Measurements from ENCODE around the gene NEK7. TPM values are rescaled to one million over a fixed set of nuclear protein-coding genes. Genes with fewer than 3 reads are reported as not detected.

NEK7 gene
- total and polyA plus RNA-seq, 2 of the 8 experiments (the other 6 are each of a cell fraction or from before 2014, with no cell fraction given): 5.1 to 10.0 TPM

DNA sequence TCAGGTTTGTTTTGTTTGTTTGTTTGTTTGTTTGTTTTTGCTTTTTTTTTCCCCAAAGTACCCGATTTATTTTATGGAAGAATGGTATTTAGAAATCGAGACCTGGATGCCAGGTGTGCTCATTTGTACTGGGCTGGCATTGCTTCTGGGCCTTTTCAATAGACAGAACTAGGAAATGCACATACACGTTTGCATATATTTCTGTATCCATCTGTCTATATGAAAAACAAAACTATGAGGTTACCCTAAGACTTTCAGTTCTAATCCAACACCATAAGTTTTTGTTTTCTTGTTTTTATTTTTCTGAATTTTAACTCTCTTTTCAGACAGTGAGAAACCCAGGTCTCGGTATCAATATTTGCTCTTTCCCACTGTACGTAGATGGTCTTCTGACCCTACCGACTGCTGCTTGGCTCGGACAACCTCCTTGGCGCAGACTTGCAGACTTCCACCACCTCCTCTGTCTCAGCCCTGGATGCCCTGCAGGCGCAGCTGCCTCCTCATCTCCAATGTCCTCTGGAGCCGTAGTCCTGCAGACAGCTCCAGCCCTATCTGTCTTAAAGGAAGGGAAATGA, 171.7 kb downstream of the NEK7 start:
- Histone ChIP-seq H4K8ac (ENCODE audit: extremely low read depth, insufficient read depth, low read length) (no peak overlapping the region), H3K79me1 (ENCODE audit: low read depth, low read length) (no peaks in the 10 kb centered on the region), H3K4me1 (replicated peaks in 1 of 4; ENCODE audit: control insufficient read depth in 3 of 4, insufficient read depth in 4 of 4, low read length in 3 of 4) (no peaks in the 10 kb centered on the region), H3K56ac (replicated peaks; ENCODE audit: insufficient read length, low read depth, low read length) (no peak overlapping the region), H2BK120ac (replicated peaks; ENCODE audit: low read depth, low read length) (no peak overlapping the region), H2BK15ac (ENCODE audit: low read length) (no peak overlapping the region), H3K23ac (ENCODE audit: insufficient read length) (no peak overlapping the region), H2AK5ac (ENCODE audit: low read depth, low read length) (no peak overlapping the region), H3K23me2 (ENCODE audit: low read depth, low read length) (no peaks in the 10 kb centered on the region), H3K14ac (ENCODE audit: insufficient read length) (no peak overlapping the region), H2BK20ac (ENCODE audit: low read length) (no peak overlapping the region), H3K4ac (replicated peaks; ENCODE audit: insufficient read length, low read depth, low read length) (no peak overlapping the region), H3K27me3 (replicated peaks in 1 of 4; ENCODE audit: control insufficient read depth in 3 of 4, extremely low read depth in 1 of 4, insufficient read depth in 3 of 4, low read length in 3 of 4) (no peaks in the 10 kb centered on the region), H3K36me3 (ENCODE audit: control insufficient read depth in 2 of 4, insufficient read depth in 4 of 4, low read length in 3 of 4) (no peaks in the 10 kb centered on the region), H3K18ac (ENCODE audit: extremely low read depth, low read length) (no peak overlapping the region), H4K20me1 (replicated peaks in 1 of 2; ENCODE audit: control insufficient read depth in 1 of 2, insufficient read depth in 2 of 2, low read length in 2 of 2) (no peaks in the 10 kb centered on the region), H2AFZ (ENCODE audit: low read length) (no peak overlapping the region), H4K5ac (ENCODE audit: insufficient read length, low read depth, low read length) (no peak overlapping the region), H3K4me3 (ENCODE audit: extremely low read depth in 1 of 4, insufficient read depth in 2 of 4, low read depth in 3 of 4, low read length in 4 of 4) (no peak overlapping the region), H3K27ac (ENCODE audit: low read depth, low read length) (no peak overlapping the region), H2BK12ac (ENCODE audit: low read depth, low read length) (no peak overlapping the region), H3K79me2 (ENCODE audit: control insufficient read depth in 1 of 2, insufficient read depth in 2 of 2, low read length in 2 of 2) (no peaks in the 10 kb centered on the region), H3K9me3 (ENCODE audit: insufficient read depth in 2 of 2, low read depth in 1 of 2, low read length in 1 of 2) (no peaks in the 10 kb centered on the region), H3K4me2 (ENCODE audit: insufficient read depth in 1 of 2, low read depth in 2 of 2, low read length in 2 of 2) (no peak overlapping the region), H2BK5ac (ENCODE audit: low read depth, low read length) (no peak overlapping the region), H3K9ac (replicated peaks in 1 of 4; ENCODE audit: extremely low read depth in 1 of 4, low read depth in 3 of 4, low read length in 3 of 4) (no peak overlapping the region), H4K91ac (replicated peaks; ENCODE audit: insufficient read length, low read length) (no peak overlapping the region)
- CTCF ChIA-PET (ENCODE audit: partially characterized antibody): no interaction called here
- TF ChIP-seq POLR2A (IDR thresholded peaks at IDR 0.05; ENCODE audit: control extremely low read depth in 1 of 2, low read depth in 2 of 2, low read length in 2 of 2): no peak
- TF ChIP-seq KDM1A (IDR thresholded peaks at IDR 0.05; ENCODE audit: borderline replicate concordance, low read length): no peak
- TF ChIP-seq, protein P1, sequence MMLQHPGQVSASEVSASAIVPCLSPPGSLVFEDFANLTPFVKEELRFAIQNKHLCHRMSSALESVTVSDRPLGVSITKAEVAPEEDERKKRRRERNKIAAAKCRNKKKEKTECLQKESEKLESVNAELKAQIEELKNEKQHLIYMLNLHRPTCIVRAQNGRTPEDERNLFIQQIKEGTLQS (IDR thresholded peaks at IDR 0.05; ENCODE audit: insufficient read depth, low read depth, low read length): no peak
- TF ChIP-seq SIN3A (conservative IDR thresholded peaks at IDR 0.05 in 1 of 2, IDR thresholded peaks at IDR 0.05 in 1 of 2; ENCODE audit: low read depth in 1 of 2, low read length in 2 of 2): no peak
- FAIRE-seq (no peak), DNase-seq (ENCODE audit: low read depth in 1 of 2, low spot score in 2 of 2) (no peak)
- 92% methylated on average over 10 of the region's 10 CpGs; no CpG with 5 or more reads in 1 of the 2 experiments for WGBS, 2 experiments (ENCODE audit: extremely low coverage in 1 of 2, insufficient coverage in 1 of 2, insufficient read length in 1 of 2, insufficient replicate concordance in 2 of 2, low coverage in 1 of 2, low lambda C conversion rate in 2 of 2, missing lambda C conversion rate in 1 of 2)
- POLR2A ChIA-PET (ENCODE audit: partially characterized antibody): no interaction called here

Data from H1 (cell line).